NCI-H2227 (cell line): Measurements from ENCODE around the gene ARHGAP21.
A peak's percentile ranks its signal among the peaks of the same experiment; 100 is the strongest.

Experiments used
- DNase-seq: peaks from one replicate; lab custom pipeline; 2025; ENCODE audit not compliant: unreplicated experiment; lab: John Stamatoyannopoulos, UW

The ARHGAP21 gene

GRCh38 chr10:24722676-24723385 lies 856 bp downstream of the ARHGAP21 start:
- DNase-seq = peak; percentile 66

DNA sequence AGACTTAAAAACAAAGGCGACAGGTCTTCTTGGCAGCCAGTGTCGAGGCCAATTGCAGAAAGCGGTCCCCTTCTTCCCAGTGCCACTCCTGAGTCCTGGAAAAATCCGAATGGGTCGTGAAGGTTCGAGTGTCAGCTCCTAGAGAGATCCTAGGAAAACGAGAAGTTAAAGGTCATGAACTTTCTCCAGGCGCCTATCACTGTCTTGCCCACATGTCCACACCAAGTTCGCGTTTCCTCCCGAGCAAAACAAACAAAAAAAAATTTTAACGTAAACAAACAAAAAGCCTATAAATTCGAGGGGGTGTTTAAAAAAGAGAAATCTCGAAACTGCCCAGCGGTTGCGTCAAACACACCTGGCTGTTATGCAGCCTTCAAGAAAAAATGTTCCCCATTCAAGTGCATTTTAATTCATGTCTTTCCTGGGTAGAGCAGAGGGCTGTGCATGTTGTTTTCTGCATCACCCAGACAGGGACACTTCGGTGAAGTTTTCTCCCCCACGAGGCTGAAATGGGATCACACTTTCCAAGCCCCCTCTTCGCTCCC lies 1.5 kb downstream of the ARHGAP21 start:
- no peak for DNase-seq

GRCh38 chr10:24721229-24722106 lies 2.2 kb downstream of the ARHGAP21 start:
- peak; percentile 23 for DNase-seq

DNA sequence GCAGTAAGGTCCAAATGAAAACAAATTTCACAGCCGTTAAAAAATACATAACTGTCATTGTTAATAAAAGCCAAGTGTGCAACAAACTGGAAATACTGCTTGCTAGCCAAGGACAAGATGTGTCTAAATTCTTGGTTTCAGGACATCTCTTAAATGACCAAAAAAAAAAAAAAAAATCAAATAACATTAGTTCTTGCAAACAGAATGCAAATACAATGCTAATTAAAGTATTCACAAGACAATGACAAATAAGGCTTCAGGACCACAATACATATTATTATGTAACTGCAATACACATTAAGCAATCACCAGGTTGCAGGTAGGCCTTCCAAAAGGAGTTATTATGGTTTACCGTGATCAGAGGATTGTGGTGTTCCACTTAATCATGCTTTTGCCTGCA lies 3.6 kb downstream of the ARHGAP21 start:
- no peak for DNase-seq

DNA sequence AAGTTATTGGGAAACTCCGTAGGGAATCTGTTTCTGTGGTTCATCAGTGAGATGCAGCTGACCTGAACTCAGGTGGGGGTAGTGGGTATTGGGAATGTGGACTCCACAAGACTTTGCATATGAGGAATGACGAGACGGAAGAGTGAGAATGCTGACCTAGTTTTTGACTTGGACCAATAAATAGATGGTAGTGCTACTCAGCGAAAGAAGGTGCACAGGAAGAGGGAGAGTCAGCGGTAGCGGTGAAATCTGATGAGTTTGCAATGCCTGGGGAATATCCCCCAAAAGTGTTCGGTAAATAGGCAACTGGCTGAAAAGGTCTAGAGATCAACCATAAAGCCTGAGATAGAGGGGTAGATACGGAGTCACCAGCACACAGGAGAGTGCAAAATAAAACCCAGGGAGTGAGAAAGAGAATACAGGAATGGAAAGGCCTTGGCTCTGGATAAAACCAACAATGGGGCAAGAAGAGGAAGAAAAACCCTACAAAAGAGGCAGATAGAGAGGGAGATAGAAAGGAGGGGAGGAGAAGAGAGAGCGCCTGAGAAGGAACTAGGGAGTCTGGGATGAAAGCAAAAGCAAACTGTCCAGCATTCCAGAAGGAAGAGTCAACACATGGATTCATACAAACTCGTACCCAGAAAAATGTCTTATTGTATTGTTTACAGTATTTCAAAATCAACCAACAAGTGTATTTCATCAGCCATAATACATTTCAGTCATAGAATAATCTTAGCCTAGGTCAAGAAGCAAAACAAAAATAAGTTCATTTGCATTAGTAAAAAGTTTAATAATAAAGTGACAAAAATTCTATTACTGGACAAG lies 5.4 kb downstream of the ARHGAP21 start:
- no peak for DNase-seq

GRCh38 chr10:24716295-24716694 lies 7.4 kb downstream of the ARHGAP21 start:
- DNase-seq = no peak

DNA sequence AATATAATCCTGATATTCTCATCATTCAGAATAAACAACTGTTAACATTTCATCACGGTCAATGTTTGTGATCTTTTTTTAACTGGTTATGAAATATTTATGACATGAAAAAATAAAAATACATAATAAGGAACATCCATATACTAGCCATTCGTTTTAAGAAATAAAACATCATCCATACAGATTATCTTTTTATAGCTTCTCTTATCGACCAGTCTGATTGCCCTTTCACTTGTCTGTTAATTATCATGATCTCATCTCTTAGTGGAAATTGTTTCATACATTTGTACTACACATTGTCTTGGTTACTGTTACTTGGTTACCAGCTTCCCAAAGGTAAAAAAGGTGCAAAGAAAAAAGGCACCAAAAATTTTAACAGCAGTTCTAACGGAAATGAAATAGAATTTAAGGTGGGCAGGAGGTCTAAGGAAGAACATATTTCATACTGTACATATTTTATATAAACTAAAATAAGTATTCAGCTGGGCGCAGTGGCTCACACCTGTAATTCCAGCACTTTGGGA lies 8.4 kb downstream of the ARHGAP21 start:
- no peak for DNase-seq

DNA sequence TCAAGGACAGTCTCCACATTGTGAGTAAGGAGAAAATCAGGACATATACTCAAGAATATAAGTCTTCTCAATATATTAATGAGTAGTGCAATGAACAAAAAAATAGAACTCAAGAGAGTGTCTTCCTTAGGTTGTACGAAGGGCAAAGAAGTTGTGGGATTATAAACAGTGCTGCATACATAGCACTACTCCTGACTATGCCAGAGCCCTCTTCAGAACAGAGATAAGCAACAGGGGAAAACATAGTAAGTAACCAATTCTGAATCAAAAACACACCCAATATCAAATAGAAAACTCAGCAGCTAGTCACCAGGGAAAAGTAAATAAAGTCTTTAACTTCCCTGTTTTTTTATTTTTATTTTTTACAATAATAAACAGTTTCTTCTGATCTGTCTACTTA lies 10.6 kb downstream of the ARHGAP21 start:
- DNase-seq = no peak

DNA sequence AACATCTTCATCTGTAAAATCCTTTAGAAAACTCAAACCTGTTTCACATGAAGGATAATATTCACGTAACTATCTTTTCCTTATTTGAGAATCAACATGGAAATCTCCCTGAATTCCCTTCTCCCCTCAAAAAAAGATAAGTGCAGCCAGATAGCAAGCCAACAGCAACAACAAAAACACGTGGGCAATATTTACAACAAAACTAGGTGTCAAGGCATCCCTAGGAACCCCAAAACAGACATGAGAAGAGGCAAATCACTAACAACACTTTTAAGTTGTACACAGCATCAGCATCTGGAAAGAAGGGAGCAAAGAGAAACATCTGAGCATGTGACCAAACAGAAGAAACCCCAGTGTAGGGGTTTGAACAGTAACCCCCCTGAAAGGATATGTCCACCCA lies 12.2 kb downstream of the ARHGAP21 start:
- no peak for DNase-seq

DNA sequence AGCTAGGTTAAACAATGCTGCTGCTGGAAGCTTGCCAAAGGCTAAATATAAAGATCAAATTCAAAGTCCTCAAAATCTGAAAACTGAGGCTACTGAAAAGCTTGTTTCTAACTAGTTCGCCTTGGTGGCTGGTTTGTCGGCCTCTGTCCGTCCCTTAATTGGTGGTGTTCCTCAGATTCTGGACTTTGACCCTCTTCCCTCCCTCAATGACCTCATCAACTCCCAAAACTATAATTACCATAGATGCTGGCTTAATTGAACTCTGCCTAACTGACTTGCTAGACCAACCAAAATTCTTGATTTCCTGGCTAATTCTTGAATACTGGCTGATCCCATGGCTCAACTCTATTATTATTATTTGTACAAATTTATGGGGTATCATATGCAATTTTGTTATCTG lies 15.6 kb downstream of the ARHGAP21 start:
- no peak for DNase-seq

DNA sequence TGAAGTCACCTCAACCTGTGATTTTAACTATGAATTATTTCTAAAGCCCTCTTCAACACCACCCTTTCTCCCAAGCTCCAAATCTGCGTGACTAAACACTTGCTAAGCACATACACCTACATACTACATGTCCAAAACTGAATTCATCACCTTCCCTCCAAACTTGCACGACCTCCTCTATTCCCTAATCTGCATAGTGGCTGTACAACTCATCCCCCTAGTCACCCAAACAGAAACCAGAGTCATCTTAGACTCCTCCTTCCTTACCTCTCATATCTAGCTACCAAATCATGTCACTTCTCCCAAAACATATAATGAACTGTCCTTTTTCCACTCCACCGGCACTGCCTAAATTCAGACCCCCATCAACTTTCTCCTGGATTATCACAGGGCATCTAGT lies 16.2 kb downstream of the ARHGAP21 start:
- no peak for DNase-seq

GRCh38 chr10:24706479-24707118 lies 17.1 kb downstream of the ARHGAP21 start:
- DNase-seq = peak; percentile 34

- DNase-seq = no peak
Measured at GRCh38 chr10:24703700-24704099, 20.0 kb downstream of the ARHGAP21 start.

DNA sequence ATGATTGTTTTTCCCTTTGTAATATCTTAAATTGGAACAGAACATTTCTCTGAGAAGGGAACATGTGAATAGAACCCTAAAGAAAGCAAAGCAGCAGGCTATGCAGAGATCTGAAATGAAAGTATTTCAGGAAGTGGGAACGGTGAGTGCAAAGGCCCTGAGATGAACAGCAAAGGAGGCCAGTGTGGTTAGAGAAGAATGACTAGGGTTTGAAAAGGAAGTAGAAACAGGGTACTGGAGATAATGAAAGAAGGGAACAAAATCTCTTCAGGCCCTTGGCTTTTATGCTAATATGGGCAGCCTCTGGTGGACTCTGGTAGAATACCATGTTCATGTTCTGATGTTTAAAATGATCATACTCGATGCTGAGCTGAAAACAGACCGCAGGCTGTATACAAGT lies 22.2 kb downstream of the ARHGAP21 start:
- no peak for DNase-seq

DNA sequence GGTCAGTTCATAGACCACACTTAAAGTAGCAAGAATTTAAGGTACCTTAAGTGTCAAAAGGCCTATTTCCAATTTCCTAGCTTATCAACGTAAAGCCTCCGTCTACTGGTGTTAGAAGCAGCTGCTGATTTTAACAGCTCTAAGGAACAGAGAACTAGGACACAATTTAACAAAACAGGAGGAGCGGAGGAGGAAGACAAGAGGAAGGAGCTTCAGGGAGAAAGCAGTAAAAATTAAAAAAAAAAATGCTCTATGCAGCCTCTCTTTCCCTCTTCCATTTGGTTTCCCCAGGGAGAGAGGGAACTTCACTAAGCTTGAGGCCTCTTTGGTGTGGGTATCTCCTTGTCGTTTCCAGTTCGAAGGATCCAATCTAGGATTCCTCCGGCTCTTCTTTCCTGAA lies 22.7 kb downstream of the ARHGAP21 start:
- no peak for DNase-seq

- DNase-seq = no peak
Measured at GRCh38 chr10:24698270-24698669, 25.4 kb downstream of the ARHGAP21 start.

- no peak for DNase-seq
Measured at GRCh38 chr10:24697080-24697479, 26.6 kb downstream of the ARHGAP21 start.

DNA sequence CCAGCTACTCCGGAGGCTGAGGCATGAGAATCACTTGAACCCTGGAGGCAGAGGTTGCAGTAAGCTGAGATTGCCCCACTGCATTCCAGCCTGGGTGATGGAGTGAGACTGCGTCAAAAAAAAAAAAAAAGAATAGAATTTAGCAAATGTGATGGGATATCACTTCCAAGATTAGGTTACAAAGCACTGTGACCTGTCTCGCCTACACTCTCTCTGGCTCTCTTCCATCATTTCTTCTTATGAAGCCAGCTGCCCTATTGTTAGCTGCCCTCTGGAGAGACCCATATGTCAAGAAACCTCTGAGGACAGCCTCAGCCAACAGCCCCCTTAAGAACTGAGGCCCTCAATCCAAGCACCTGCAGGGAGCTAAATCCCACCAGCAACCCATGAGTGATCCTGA lies 28.2 kb downstream of the ARHGAP21 start:
- DNase-seq = no peak

- DNase-seq = no peak
Measured at GRCh38 chr10:24694086-24694485, 29.6 kb downstream of the ARHGAP21 start.

DNA sequence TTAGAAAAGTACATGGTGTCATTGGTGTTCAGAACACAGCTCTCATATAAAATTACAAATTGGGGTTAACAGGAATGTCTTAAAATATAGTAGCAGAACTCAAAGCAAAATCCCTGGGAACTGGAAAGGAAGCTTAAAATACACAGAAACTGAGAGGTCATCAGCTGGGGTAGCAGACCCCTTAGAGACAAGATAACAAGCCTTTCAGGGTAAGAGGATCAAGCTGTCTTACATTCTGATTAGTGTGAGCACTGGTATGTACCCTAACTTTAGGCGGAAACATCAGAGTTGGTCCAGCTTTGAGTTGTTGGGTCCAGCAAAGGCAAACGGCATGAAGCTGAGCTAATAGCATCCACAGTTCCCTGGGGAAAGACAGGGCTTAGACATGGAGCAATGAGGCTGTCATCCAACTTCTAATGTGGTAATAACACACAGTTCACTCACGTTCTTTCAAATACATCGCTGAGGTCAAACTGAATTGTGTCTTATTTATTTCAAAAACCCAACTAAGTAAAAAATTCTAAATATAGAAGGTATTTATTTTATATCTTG lies 32.6 kb downstream of the ARHGAP21 start:
- no peak for DNase-seq
